ENCODE measurements around the gene MSTO1. TPM values are rescaled to one million over a fixed set of nuclear protein-coding genes. Genes with fewer than 3 reads are reported as not detected.
"Not testable (repeated sequence)": the region's sequence is repeated elsewhere in the genome, so short reads cannot be mapped to it uniquely, and the experiment has no call there.

Gene MSTO1
- total RNA-seq = 10 to 100 TPM; 29.6 to 30.2 TPM
- long read RNA-seq, donor 1, transcript MSTO1-201 (14 exons, 2,431 nt) = major isoform, 6 of 8 reads
- long read RNA-seq, donor 1, partial matches to known transcripts = 1 of 8 reads
- long read RNA-seq, donor 1, other reads (novel, unspliced or antisense) = 1 of 8 reads
- long read RNA-seq, donor 2, transcript MSTO1-201 (14 exons, 2,431 nt) = major isoform, 14 of 48 reads
- long read RNA-seq, donor 2, partial matches to known transcripts = 16 of 48 reads
- long read RNA-seq, donor 2, other reads (novel, unspliced or antisense) = 17 of 48 reads

GRCh38 chr1:155609515-155610256, at the start of gene MSTO1:
Gene MSTO1, plus strand, starts transcription at chr1:155610218. Its CDS starts 31 bp downstream, at chr1:155610249.
- intact Hi-C loops (cut with DNase I) = no loop called here
- DNase-seq (ENCODE audit: low spot score) = peak; percentile 98

- DNase-seq (ENCODE audit: low spot score) = peak; percentile 85
Observed at GRCh38 chr1:155561779-155562580, 48.0 kb upstream of the MSTO1 start.

GRCh38 chr1:155562581-155563376, 47.2 kb upstream of the MSTO1 start, which contains the start of gene ASH1L:
Gene ASH1L, minus strand, starts transcription at chr1:155562803. Its CDS starts 41,284 bp downstream, at chr1:155521519.
- intact Hi-C loops (cut with DNase I) = no loop called here
- peak; percentile 98 for DNase-seq (ENCODE audit: low spot score)

More at GRCh38 chr1:155561779-155562580, 48.0 kb upstream of the MSTO1 start:
- intact Hi-C loops (cut with DNase I) = not testable (repeated sequence)

DNA sequence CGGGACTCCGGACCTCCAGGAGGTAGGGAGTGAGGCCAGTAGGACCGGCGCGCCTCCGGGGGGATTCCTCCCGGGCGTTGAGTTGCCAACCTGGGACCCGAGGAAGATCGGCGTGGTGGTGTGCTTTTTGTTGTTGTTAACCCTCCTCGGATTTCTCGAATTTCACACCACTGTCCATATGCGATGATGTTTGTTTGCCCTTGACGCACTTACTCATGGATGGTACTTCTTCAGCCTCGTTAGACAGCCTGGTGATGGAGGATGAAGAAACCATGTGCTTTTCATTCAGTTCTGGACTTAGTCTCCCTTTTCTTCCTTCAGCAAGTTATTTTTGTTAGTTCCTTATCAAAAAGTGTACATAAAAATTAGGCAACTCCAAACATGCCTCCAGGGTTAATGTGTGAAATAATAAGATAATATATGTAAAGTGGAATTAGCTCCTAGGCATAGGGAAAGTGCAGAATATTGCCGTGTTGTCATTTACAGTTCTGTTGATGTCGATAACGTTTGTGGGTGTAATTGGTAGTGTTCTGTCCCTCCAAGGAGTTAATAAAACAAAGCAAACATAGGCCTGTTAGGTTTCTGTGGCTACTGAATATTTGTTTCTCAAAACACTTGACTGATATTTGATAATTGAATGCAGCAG, 46.5 kb upstream of the MSTO1 start:
- DNase-seq (ENCODE audit: low spot score); intact Hi-C loops (cut with DNase I): not testable (repeated sequence)

DNA sequence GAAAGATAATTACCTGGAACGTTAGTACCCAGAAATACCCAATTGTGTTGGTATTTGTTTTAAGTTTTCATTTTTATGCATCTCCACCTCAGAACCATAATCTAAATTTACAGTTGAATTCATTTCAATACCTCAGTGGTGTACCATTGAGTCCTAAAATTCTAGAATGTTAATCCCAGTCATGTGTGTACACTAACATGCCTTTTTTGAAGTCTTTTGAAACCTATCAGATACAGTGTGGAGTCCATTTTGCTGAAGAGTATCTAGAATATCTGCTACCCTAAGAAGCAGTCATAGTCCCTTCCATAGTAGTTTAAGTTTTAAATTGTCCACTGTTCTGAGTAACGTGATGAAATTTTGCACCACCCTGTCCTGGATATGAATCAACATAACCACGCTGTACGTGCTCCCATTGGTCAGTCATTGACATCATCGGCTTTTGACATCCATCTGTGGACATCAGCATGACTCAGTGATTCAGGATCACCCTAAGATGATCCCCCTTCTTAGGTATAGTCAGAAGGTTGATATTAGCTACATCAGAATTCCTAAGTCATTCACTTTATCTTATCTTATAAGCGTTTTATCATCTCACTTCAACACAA, 39.9 kb upstream of the MSTO1 start:
- intact Hi-C loops (cut with DNase I) = no loop called here
- DNase-seq (ENCODE audit: low spot score) = no peak

GRCh38 chr1:155570593-155570990, 39.4 kb upstream of the MSTO1 start:
- intact Hi-C loops (cut with DNase I) = no loop called here
- no peak for DNase-seq (ENCODE audit: low spot score)

- DNase-seq (ENCODE audit: low spot score) = no peak
- intact Hi-C loops (cut with DNase I) = no loop called here
Observed at GRCh38 chr1:155574077-155574476, 35.9 kb upstream of the MSTO1 start.

GRCh38 chr1:155575608-155576007, 34.4 kb upstream of the MSTO1 start:
- DNase-seq (ENCODE audit: low spot score); intact Hi-C loops (cut with DNase I): not testable (repeated sequence)

GRCh38 chr1:155583846-155584245, 26.2 kb upstream of the MSTO1 start:
- DNase-seq (ENCODE audit: low spot score); intact Hi-C loops (cut with DNase I): not testable (repeated sequence)

DNA sequence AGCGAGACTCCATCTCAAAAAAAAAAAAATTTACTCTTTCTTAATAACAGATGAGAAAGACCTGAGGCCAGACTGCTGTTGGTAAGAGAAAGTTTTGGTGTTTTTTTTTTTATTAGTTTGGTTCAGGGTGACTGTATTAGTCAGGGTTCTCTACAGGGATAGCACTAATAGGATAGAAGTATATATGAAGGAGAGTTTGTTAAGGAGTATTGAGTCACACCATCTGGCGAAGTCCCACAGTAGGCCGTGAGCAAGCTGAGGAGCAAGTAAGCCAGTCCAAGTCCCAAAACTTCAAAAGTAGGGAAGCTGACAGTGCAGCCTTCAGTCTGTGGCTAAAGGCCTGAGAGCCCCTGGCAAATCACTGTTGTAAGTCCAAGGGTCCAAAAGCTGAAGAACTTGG, 20.7 kb upstream of the MSTO1 start:
- intact Hi-C loops (cut with DNase I) = not testable (repeated sequence)
- peak; percentile 28 for DNase-seq (ENCODE audit: low spot score)

- intact Hi-C loops (cut with DNase I) = not testable (repeated sequence)
Observed at GRCh38 chr1:155590516-155591247, 19.3 kb upstream of the MSTO1 start.

DNA sequence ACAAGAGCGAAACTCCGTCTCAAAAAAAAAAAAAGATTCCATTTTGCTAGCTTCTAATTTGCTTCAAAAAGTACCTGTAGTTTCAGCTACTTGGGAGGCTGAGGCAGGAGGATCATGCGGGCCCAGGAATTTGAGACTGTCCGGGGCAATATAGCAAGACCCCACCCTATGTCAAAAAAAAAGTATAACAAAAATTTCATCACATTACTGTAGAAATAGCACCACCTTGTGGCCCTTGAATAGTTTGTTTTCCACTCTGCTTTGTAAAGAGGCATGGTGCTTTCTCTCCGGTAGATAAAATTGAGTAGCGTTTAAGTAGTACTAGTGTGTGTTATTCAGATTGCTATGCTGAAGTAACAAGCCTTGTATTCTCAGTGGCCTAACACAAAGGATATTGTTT, 18.2 kb upstream of the MSTO1 start:
- intact Hi-C loops (cut with DNase I) = no loop called here
- no peak for DNase-seq (ENCODE audit: low spot score)

More at GRCh38 chr1:155590516-155591247, 19.3 kb upstream of the MSTO1 start:
- not testable (repeated sequence) for DNase-seq (ENCODE audit: low spot score)

- intact Hi-C loops (cut with DNase I) = loop anchor here in 1 of 2 donors (2.0 kb wide), 1 partner anchor 343 kb away; no protein-coding TSS in a partner anchor
- not testable (repeated sequence) for DNase-seq (ENCODE audit: low spot score)
Observed at GRCh38 chr1:155595877-155596474, 14.0 kb upstream of the MSTO1 start.

- DNase-seq (ENCODE audit: low spot score) = no peak
- intact Hi-C loops (cut with DNase I) = no loop called here
Observed at GRCh38 chr1:155596864-155597263, 13.2 kb upstream of the MSTO1 start.

- DNase-seq (ENCODE audit: low spot score) = no peak
Observed at GRCh38 chr1:155598842-155599331, 11.1 kb upstream of the MSTO1 start.

GRCh38 chr1:155599828-155600572, 10.0 kb upstream of the MSTO1 start:
- intact Hi-C loops (cut with DNase I); DNase-seq (ENCODE audit: low spot score): not testable (repeated sequence)

More at GRCh38 chr1:155598842-155599331, 11.1 kb upstream of the MSTO1 start:
- intact Hi-C loops (cut with DNase I) = no loop called here
